ENCODE data around the gene PLEKHG5. TPM values are rescaled to one million over a fixed set of nuclear protein-coding genes. Genes with fewer than 3 reads are reported as not detected.
A peak's percentile ranks its signal among the peaks of the same experiment; 100 is the strongest.

Gene PLEKHG5
- total RNA-seq, 4 donors from 2014 or later: 17.9 to 42.7 (median 37.1) TPM

DNA sequence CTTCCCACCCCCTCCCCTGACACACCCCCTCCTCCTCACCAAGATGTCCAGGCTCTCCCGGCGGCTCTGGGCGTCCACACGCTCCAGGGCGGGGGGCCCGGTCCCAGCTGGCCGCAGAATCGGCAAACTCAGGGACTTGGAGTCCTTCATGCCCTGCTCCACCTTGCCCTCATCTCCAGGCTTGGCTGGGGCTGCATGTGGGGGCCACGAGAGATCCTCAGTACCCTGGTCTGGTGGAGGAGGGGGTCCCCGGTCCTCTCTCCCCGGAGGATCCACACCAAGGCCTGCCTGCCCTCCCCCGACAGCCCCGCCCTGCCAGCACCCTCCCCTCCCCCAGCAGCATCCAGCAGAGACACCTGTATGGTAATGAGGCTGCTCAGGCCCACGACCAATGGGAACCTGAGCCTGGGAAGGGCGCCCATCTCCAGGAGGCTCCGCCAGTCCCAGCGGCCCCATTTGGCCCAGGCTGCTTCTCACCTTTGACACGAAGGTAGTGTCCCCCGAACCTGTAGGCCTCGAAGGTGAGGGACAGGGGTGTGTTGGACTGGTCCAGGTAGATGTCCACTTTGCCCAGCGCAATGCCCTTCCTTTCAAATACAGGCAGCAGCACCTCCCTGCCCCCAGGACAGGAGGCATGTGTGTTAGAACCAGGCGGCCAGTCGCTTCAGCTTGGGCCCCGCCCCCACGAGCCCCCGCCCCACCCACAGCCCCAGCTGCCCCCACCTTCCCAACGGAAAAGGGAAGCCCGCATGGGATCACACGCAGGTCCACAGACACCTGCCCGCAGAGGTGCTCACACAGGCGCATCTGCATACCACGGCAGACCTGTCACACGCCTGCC lies 17.3 kb downstream of the PLEKHG5 start:
- TF ChIP-seq POLR2AphosphoS5 (IDR thresholded peaks at IDR 0.05) (no peak), EP300 (IDR thresholded peaks at IDR 0.05; ENCODE audit: low read depth) (no peak), POLR2A (IDR thresholded peaks at IDR 0.05) (no peak)
- TF ChIP-seq, protein P1, sequence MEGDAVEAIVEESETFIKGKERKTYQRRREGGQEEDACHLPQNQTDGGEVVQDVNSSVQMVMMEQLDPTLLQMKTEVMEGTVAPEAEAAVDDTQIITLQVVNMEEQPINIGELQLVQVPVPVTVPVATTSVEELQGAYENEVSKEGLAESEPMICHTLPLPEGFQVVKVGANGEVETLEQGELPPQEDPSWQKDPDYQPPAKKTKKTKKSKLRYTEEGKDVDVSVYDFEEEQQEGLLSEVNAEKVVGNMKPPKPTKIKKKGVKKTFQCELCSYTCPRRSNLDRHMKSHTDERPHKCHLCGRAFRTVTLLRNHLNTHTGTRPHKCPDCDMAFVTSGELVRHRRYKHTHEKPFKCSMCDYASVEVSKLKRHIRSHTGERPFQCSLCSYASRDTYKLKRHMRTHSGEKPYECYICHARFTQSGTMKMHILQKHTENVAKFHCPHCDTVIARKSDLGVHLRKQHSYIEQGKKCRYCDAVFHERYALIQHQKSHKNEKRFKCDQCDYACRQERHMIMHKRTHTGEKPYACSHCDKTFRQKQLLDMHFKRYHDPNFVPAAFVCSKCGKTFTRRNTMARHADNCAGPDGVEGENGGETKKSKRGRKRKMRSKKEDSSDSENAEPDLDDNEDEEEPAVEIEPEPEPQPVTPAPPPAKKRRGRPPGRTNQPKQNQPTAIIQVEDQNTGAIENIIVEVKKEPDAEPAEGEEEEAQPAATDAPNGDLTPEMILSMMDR (IDR thresholded peaks at IDR 0.05): no peak
- Histone ChIP-seq H3K4me1 (peaks cover 6 to 44% (median 30%) of the 10 kb centered on the region in 4 donors), H3K4me3 (peak overlapping the region in 2 of 4 donors; percentile 11 to 24), H3K36me3 (no peaks in the 10 kb centered on the region), H3K27me3 (no peaks in the 10 kb centered on the region), H3K27ac (peak overlapping the region; percentile 0 to 93 (median 90)), H3K9me3 (no peaks in the 10 kb centered on the region)
- 47% methylated on average over 20 of the region's 33 CpGs; no CpG with 5 or more reads in 1 of the 2 donors for WGBS, 2 donors (ENCODE audit: low coverage in 1 of 2)
- intact Hi-C loops (cut with DNase I; ENCODE audit: low total_unique reads) (no loop called here), in situ Hi-C loops (cut with MboI; ENCODE audit: low pct_ligation_motif_present in 1 of 4, low pct_unique_long_range_greater_than_20kb in 1 of 4, low sequenced_read_pairs in 3 of 4) (no loop called here)
- peak; percentile 59 for DNase-seq

DNA sequence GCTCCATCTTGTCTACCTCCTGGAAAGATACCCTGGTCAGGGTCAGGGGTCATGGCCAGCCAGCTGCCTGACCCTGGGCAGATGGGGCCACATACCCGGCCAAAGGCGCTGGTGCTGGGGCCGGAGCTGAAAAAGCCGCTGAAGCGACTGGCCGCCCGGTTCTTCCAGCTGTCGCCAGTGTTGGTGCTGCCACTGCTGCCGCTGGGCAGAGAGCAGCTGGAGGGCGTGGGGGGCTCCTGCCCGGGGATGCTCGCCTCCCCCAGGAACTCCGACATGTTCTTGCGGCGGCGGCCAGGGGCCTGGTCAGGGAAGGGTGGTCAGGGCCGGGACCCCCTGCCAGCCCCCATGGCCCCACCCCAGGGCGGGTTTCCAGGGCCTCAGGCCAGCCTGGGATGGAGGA lies 18.3 kb downstream of the PLEKHG5 start:
- WGBS, 2 donors (ENCODE audit: low coverage in 1 of 2): 70% methylated on average over 7 of the region's 18 CpGs; no CpG with 5 or more reads in 1 of the 2 donors
- Histone ChIP-seq H3K4me1 (peaks cover 6 to 44% (median 30%) of the 10 kb centered on the region in 4 donors), H3K36me3 (no peaks in the 10 kb centered on the region)

DNA sequence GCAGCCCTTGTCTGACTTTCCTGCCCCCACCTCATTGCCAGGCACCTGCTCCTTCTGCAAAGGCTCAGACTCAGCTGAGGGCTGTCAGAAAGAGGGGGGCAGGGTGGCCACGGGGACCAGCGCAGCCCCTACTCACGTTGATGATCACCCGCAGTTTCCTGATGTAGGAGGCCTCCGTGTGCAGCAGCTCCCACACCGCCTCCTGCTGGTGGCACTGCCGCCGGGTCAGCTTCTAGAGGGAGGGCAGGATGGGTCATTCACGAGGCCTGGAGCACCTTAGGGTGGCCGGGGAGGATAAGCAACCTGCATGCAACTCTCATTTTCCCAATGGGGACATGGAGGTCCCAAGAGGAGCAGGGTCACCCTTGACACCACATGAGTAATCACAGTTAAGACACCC lies 19.1 kb downstream of the PLEKHG5 start:
- WGBS, 2 donors (ENCODE audit: low coverage in 1 of 2): 58% methylated on average over 10 of the region's 10 CpGs; no CpG with 5 or more reads in 1 of the 2 donors
- DNase-seq: no peak
- peaks cover 6 to 44% (median 30%) of the 10 kb centered on the region in 4 donors for H3K4me1 ChIP-seq
- H3K36me3 ChIP-seq: no peaks in the 10 kb centered on the region
- peak overlapping the region; percentile 89 to 93 (median 92) for H3K27ac ChIP-seq
- TF ChIP-seq, protein P1 (IDR thresholded peaks at IDR 0.05): peak; percentile 13 to 78 (median 48)
- no peak for TF ChIP-seq EP300 (IDR thresholded peaks at IDR 0.05; ENCODE audit: low read depth)
- in situ Hi-C loops (cut with MboI; ENCODE audit: low pct_ligation_motif_present in 1 of 4, low pct_unique_long_range_greater_than_20kb in 1 of 4, low sequenced_read_pairs in 3 of 4): no loop called here
- intact Hi-C loops (cut with DNase I; ENCODE audit: low total_unique reads): no loop called here
- H3K27me3 ChIP-seq: no peaks in the 10 kb centered on the region
- H3K4me3 ChIP-seq: peak overlapping the region in 2 of 4 donors; percentile 23 to 30
- H3K9me3 ChIP-seq: no peaks in the 10 kb centered on the region

More for the DNA sequence above, 18.3 kb downstream of the PLEKHG5 start:
- no peak for TF ChIP-seq EP300 (IDR thresholded peaks at IDR 0.05; ENCODE audit: low read depth)
- TF ChIP-seq, protein P1 (IDR thresholded peaks at IDR 0.05): no peak
- Histone ChIP-seq H3K4me3 (peak overlapping the region in 2 of 4 donors; percentile 11 to 24), H3K27ac (peak overlapping the region; percentile 89 to 93 (median 92)), H3K9me3 (no peaks in the 10 kb centered on the region), H3K27me3 (no peaks in the 10 kb centered on the region)
- in situ Hi-C loops (cut with MboI; ENCODE audit: low pct_ligation_motif_present in 1 of 4, low pct_unique_long_range_greater_than_20kb in 1 of 4, low sequenced_read_pairs in 3 of 4) (no loop called here), intact Hi-C loops (cut with DNase I; ENCODE audit: low total_unique reads) (no loop called here)
- no peak for DNase-seq

DNA sequence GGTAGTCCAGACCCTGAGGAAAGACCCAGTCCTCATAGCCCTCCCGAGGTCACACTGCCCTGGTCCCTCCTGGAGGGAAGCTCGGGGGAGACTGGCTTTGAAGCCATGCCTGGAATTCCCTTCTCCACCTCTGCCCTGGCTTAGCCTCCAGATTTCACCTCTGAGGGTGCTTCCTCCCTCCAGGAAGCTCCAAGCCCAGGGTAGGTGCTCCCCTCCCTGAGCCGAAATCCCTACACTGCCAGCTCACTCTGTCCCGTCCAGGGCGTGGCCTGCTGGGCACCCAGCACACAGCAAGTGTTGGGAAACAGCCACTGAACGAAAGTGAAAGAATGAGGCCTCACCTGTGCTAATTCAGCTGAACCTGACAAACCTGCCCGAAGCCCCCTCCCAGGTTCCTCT lies 19.5 kb downstream of the PLEKHG5 start:
- peak overlapping the region in 2 of 4 donors; percentile 23 to 30 for H3K4me3 ChIP-seq
- TF ChIP-seq EP300 (IDR thresholded peaks at IDR 0.05; ENCODE audit: low read depth) (no peak), POLR2AphosphoS5 (IDR thresholded peaks at IDR 0.05) (peak; percentile 27 to 55 (median 34)), POLR2A (IDR thresholded peaks at IDR 0.05) (peak; percentile 34)
- TF ChIP-seq, protein P1 (IDR thresholded peaks at IDR 0.05): no peak
- 16 to 69% methylated on average over 2 to 7 of the region's 7 CpGs for WGBS, 2 donors (ENCODE audit: low coverage in 1 of 2)
- in situ Hi-C loops (cut with MboI; ENCODE audit: low pct_ligation_motif_present in 1 of 4, low pct_unique_long_range_greater_than_20kb in 1 of 4, low sequenced_read_pairs in 3 of 4): no loop called here
- peaks cover 6 to 43% (median 29%) of the 10 kb centered on the region in 4 donors for H3K4me1 ChIP-seq
- no peaks in the 10 kb centered on the region for H3K9me3 ChIP-seq
- DNase-seq: peak; percentile 89
- H3K27me3 ChIP-seq: no peaks in the 10 kb centered on the region
- H3K36me3 ChIP-seq: no peaks in the 10 kb centered on the region
- intact Hi-C loops (cut with DNase I; ENCODE audit: low total_unique reads): no loop called here
- peak overlapping the region; percentile 89 to 93 (median 92) for H3K27ac ChIP-seq

All from transverse colon (tissue), 4 donors.